ENCODE results near the gene SPRY2. TPM values are rescaled to one million over a fixed set of nuclear protein-coding genes. Genes with fewer than 3 reads are reported as not detected.

The SPRY2 gene
- total RNA-seq, 1 experiment from 2014 or later: 28.9 TPM

GRCh38 chr13:80376554-80376953, 35.6 kb upstream of the SPRY2 start:
- no peaks in the 10 kb centered on the region for H3K9me3 ChIP-seq
- BruUV-seq (replicated peaks): no TSS peak
- intact Hi-C loops (cut with micrococcal nuclease; ENCODE audit: unreplicated experiment): no loop called here
- no peak overlapping the region for H3K4me3 Mint-ChIP-seq (ENCODE audit: unreplicated experiment)
- H3K4me3 ChIP-seq (ENCODE audit: low read depth, low read length): no peak overlapping the region
- H3K36me3 ChIP-seq (ENCODE audit: control insufficient read depth, insufficient read depth, low read length): no peaks in the 10 kb centered on the region
- H3K36me3 Mint-ChIP-seq (ENCODE audit: insufficient read depth, unreplicated experiment): no peaks in the 10 kb centered on the region
- H3K27me3 Mint-ChIP-seq (ENCODE audit: insufficient read depth, unreplicated experiment): no peaks in the 10 kb centered on the region
- ChIA-PET POLR2A (no interaction called here), CTCF (no interaction called here)
- H3K4me1 Mint-ChIP-seq (ENCODE audit: low read depth, unreplicated experiment): peaks cover 6% of the 10 kb centered on the region
- H3K27me3 ChIP-seq (replicated peaks; ENCODE audit: control insufficient read depth, insufficient read depth, low read length): no peaks in the 10 kb centered on the region
- no peaks in the 10 kb centered on the region for H3K9me3 Mint-ChIP-seq (ENCODE audit: unreplicated experiment)
- no peaks in the 10 kb centered on the region; the same call in 1 of the 2 replicates for H3K4me1 ChIP-seq
- H3K27ac Mint-ChIP-seq (ENCODE audit: unreplicated experiment): no peak overlapping the region
- DNase-seq: no peak
- TF ChIP-seq, protein P1, sequence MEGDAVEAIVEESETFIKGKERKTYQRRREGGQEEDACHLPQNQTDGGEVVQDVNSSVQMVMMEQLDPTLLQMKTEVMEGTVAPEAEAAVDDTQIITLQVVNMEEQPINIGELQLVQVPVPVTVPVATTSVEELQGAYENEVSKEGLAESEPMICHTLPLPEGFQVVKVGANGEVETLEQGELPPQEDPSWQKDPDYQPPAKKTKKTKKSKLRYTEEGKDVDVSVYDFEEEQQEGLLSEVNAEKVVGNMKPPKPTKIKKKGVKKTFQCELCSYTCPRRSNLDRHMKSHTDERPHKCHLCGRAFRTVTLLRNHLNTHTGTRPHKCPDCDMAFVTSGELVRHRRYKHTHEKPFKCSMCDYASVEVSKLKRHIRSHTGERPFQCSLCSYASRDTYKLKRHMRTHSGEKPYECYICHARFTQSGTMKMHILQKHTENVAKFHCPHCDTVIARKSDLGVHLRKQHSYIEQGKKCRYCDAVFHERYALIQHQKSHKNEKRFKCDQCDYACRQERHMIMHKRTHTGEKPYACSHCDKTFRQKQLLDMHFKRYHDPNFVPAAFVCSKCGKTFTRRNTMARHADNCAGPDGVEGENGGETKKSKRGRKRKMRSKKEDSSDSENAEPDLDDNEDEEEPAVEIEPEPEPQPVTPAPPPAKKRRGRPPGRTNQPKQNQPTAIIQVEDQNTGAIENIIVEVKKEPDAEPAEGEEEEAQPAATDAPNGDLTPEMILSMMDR (IDR thresholded peaks at IDR 0.05; ENCODE audit: insufficient read depth in 1 of 2, low read depth in 1 of 2, low read length in 1 of 2, severe bottlenecking in 1 of 2, unreplicated experiment in 1 of 2): no peak

DNA sequence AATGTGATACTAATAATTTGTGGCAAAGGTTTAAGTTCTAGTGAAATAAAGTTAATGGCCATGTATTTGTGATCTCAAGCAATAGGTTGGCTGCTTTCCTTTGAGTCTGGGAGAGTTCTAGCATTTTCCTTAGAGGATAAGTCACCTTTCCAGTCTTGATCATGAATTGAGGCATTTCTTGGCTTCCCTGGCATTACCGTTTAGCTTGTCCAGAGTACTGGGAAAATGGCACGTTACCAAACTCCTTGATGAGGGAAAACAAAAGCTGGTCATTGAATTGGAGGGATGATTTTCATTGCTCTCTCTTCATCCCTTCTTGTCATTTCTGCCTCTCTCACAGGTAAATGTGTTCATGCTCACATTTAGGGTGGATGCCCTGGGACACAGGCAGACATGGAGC, 34.0 kb upstream of the SPRY2 start:
- POLR2A ChIA-PET: no interaction called here
- no peak overlapping the region for H3K27ac Mint-ChIP-seq (ENCODE audit: unreplicated experiment)
- intact Hi-C loops (cut with micrococcal nuclease; ENCODE audit: unreplicated experiment): no loop called here

GRCh38 chr13:80374444-80374843, 33.5 kb upstream of the SPRY2 start:
- BruUV-seq (replicated peaks): no TSS peak
- Histone ChIP-seq H3K27me3 (replicated peaks; ENCODE audit: control insufficient read depth, insufficient read depth, low read length) (no peaks in the 10 kb centered on the region), H3K4me3 (ENCODE audit: low read depth, low read length) (no peak overlapping the region), H3K4me1 (no peaks in the 10 kb centered on the region; the same call in 1 of the 2 replicates), H3K36me3 (ENCODE audit: control insufficient read depth, insufficient read depth, low read length) (no peaks in the 10 kb centered on the region), H3K9me3 (no peaks in the 10 kb centered on the region)
- CTCF ChIA-PET: no interaction called here
- no peaks in the 10 kb centered on the region for H3K27me3 Mint-ChIP-seq (ENCODE audit: insufficient read depth, unreplicated experiment)
- DNase-seq: no peak
- no peak overlapping the region for H3K4me3 Mint-ChIP-seq (ENCODE audit: unreplicated experiment)
- peaks cover 4% of the 10 kb centered on the region for H3K4me1 Mint-ChIP-seq (ENCODE audit: low read depth, unreplicated experiment)
- H3K27ac Mint-ChIP-seq (ENCODE audit: unreplicated experiment): no peak overlapping the region
- intact Hi-C loops (cut with micrococcal nuclease; ENCODE audit: unreplicated experiment): no loop called here
- TF ChIP-seq, protein P1 (IDR thresholded peaks at IDR 0.05; ENCODE audit: insufficient read depth in 1 of 2, low read depth in 1 of 2, low read length in 1 of 2, severe bottlenecking in 1 of 2, unreplicated experiment in 1 of 2): no peak
- POLR2A ChIA-PET: no interaction called here
- no peaks in the 10 kb centered on the region for H3K36me3 Mint-ChIP-seq (ENCODE audit: insufficient read depth, unreplicated experiment)
- H3K9me3 Mint-ChIP-seq (ENCODE audit: unreplicated experiment): no peaks in the 10 kb centered on the region

More for the DNA sequence above, 34.0 kb upstream of the SPRY2 start:
- DNase-seq: no peak
- Histone ChIP-seq H3K4me3 (ENCODE audit: low read depth, low read length) (no peak overlapping the region), H3K27me3 (replicated peaks; ENCODE audit: control insufficient read depth, insufficient read depth, low read length) (no peaks in the 10 kb centered on the region), H3K36me3 (ENCODE audit: control insufficient read depth, insufficient read depth, low read length) (no peaks in the 10 kb centered on the region), H3K4me1 (no peaks in the 10 kb centered on the region; the same call in 1 of the 2 replicates), H3K9me3 (no peaks in the 10 kb centered on the region)
- TF ChIP-seq, protein P1 (IDR thresholded peaks at IDR 0.05; ENCODE audit: insufficient read depth in 1 of 2, low read depth in 1 of 2, low read length in 1 of 2, severe bottlenecking in 1 of 2, unreplicated experiment in 1 of 2): no peak
- Mint-ChIP-seq H3K27me3 (ENCODE audit: insufficient read depth, unreplicated experiment) (no peaks in the 10 kb centered on the region), H3K36me3 (ENCODE audit: insufficient read depth, unreplicated experiment) (no peaks in the 10 kb centered on the region), H3K4me3 (ENCODE audit: unreplicated experiment) (no peak overlapping the region), H3K9me3 (ENCODE audit: unreplicated experiment) (no peaks in the 10 kb centered on the region), H3K4me1 (ENCODE audit: low read depth, unreplicated experiment) (peaks cover 6% of the 10 kb centered on the region)
- no TSS peak for BruUV-seq (replicated peaks)
- CTCF ChIA-PET: no interaction called here
